GM19043 (cell line): ENCODE results near the gene IFI35.
"Not testable (repeated sequence)": the region's sequence is repeated elsewhere in the genome, so short reads cannot be mapped to it uniquely, and the experiment has no call there.

Source experiments
- ATAC-seq: cut with Tn5 transposase; IDR thresholded peaks from one replicate; pipeline ENCODE4 v1.9.1; 2021; ENCODE audit warnings: low read depth; ENCODE audit not compliant: unreplicated experiment

IFI35 gene

GRCh38 chr17:43044024-43044423 lies 37.4 kb downstream of the IFI35 start:
- no peak for ATAC-seq

- no peak for ATAC-seq
These were observed 45.4 kb downstream of the IFI35 start for GRCh38 chr17:43051969-43052368.

- ATAC-seq, result not testable (repeated sequence)
These were observed 46.4 kb downstream of the IFI35 start for GRCh38 chr17:43053008-43053407.

- no peak for ATAC-seq
These were observed 49.5 kb downstream of the IFI35 start for GRCh38 chr17:43056051-43056450.

GRCh38 chr17:43062984-43063638 lies 56.5 kb downstream of the IFI35 start:
- ATAC-seq, result no peak
